NCI-H2171 (cell line): ENCODE results near the gene SEMA3A.

Experiments used
- DNase-seq: peaks from one replicate; lab custom pipeline; 2025; lab: John Stamatoyannopoulos, UW

SEMA3A gene

GRCh38 chr7:84013616-84014240 lies 180.9 kb downstream of the SEMA3A start:
- DNase-seq, result no peak

DNA sequence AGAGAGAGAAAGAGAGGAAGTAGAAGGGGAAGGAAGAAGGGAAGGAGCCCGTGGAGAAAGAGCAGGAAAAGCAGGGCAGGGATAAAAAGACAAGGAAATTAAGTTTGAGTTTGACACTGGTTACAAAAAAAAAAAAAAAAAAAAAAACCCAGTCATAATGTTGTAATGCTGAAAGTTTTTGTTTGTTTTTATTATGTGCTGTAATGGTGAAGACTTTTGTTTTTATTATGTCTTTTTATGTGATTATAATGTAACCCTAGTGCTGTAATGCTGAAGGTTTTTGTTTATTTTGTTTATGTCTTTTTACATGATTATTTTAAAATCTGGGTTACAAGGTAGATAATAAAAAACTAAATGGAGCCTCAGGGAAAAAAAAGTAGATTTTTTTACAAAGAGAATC lies 184.8 kb downstream of the SEMA3A start:
- no peak for DNase-seq

- no peak for DNase-seq
Measured at GRCh38 chr7:84009051-84009450, 185.5 kb downstream of the SEMA3A start.

DNA sequence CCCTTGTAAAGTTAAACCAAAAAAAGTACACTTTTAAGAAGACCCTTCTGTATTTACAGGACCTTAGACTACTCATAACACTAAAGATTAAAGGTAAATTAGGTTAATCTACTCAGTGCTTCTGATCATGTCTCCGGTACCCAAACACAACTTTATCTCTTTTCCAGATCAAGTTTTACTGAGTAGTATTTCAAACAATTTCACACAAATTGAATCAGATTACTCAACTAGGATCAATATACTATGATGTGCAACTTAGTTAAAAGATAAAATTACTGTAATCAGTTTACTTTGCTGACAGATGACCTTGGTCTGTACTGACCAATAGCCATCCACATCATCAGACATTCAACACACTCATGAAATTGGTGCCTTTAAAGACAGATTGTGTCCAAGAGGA lies 191.4 kb downstream of the SEMA3A start:
- no peak for DNase-seq

- DNase-seq, result no peak
Measured at GRCh38 chr7:84002348-84002747, 192.2 kb downstream of the SEMA3A start.

DNA sequence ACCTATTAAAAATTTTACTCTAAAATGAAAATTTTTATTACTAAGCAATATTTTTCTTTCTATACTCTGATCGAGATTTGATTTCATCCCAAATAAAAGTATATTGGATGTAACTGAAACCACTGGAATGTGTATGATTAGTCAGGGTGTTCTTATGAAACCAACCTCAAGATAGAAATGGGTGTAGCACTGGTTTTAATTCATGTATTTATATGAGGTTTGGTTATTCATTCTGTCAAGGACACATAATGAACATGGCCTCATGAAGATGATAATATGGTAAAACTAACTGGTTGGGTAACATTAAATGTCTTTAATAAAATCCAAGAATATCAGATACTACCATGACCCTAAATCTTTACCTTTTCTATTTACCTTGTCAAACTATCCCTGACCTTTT lies 197.7 kb downstream of the SEMA3A start:
- DNase-seq, result no peak

DNA sequence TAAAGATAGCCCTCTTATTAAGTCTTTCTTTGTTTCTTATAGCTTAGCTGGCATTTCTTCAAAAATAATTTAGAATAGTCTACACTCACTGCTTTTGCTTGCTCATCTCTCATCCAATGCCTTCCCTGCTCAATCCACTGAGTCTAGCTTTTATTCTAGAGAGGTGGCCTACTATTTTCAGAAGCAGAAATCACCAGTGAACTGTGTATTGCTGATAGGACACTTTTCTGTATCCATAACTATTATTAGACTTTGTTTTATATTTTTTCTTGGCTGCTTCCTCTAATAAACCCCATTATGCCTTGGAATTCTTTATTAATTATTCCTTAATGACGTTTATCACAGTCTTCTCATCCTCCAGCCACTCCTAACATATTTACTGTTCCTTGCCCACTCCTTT lies 206.8 kb downstream of the SEMA3A start:
- no peak for DNase-seq

- no peak for DNase-seq
Measured at GRCh38 chr7:83985821-83986220, 208.8 kb downstream of the SEMA3A start.

GRCh38 chr7:83984591-83984990 lies 210.0 kb downstream of the SEMA3A start:
- DNase-seq, result no peak

DNA sequence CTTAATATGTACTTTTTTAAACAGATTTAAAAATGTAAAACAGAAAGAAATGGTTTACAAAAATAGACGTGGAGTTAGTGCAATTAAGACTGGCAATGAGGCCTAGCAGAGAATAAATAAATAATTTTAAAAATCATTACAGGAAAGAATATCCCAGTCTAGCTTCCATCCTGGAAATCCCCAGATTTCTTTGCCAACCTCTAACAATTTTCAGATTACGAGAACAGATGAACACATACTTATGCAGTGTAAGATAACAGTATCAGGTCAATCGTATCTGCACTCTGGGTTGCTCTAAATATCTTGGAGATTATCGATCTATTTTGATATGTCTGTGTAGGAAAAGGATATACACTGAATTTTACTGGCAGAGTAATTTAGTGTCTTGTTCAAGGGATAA lies 210.5 kb downstream of the SEMA3A start:
- DNase-seq, result no peak

- DNase-seq, result no peak
Measured at GRCh38 chr7:83983606-83984005, 211.0 kb downstream of the SEMA3A start.

GRCh38 chr7:83976302-83976701 lies 218.3 kb downstream of the SEMA3A start:
- DNase-seq, result peak; percentile 20

- DNase-seq, result no peak
Measured at GRCh38 chr7:83970081-83970480, 224.5 kb downstream of the SEMA3A start.

- DNase-seq, result no peak
Measured at GRCh38 chr7:83964318-83964717, 230.3 kb downstream of the SEMA3A start.

- DNase-seq, result peak; percentile 17
Measured at GRCh38 chr7:83957333-83957732, 237.3 kb downstream of the SEMA3A start.

DNA sequence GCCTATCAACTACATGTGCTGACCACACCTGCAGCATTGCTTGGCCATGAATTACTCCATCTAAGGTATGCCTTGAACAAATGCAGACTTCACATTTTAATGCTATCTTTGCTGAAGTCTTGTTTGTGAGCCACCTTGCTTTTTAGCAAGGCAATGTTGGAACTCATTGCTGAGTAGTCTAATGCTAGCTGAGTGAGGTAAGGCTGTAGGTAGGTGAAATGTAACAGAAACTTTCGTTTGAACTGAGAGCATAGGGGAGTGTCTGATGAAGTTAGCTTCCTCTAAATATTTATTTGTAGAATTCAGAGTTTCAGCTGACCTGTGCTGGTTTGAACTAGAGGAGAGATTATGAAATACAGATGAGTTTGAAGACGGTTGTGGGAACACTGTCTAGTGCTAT lies 238.5 kb downstream of the SEMA3A start:
- no peak for DNase-seq

DNA sequence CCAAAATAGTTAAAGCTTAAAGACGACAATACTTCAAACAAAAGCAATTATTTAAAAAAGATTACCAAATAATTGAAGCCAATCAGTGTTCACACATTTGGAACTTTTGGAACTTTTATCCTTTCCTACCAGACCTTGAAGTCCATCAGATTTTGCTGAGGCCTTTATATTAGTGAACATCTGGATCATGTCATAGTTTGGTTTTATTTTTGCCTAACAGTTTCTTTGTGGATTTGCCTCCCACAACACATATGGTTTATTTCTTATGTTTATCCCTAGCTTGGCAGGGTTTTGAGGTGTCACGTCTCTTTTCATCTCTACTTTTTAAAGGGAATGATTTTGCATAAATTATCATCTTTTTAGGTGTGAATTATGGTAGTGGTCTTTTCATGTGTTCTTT lies 242.4 kb downstream of the SEMA3A start:
- DNase-seq, result no peak

DNA sequence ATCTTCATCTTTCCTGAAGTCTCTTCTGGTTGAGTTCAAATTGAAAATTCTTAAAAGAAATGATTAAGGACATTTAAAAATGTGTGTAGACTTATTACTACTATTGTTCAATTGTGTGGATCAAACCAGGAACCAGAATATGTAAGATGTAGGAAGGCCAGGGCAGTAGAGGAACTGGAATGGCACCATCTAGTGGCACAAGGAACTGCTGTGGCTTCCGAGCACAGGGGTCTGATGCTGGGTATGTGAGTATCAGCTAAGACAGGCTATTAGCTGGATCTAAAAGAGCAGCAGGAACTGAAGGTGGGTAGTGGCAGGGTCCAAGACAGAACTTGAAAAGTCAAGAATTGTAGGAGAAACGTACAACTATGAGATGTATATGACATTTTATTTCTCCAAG lies 247.3 kb downstream of the SEMA3A start:
- no peak for DNase-seq

DNA sequence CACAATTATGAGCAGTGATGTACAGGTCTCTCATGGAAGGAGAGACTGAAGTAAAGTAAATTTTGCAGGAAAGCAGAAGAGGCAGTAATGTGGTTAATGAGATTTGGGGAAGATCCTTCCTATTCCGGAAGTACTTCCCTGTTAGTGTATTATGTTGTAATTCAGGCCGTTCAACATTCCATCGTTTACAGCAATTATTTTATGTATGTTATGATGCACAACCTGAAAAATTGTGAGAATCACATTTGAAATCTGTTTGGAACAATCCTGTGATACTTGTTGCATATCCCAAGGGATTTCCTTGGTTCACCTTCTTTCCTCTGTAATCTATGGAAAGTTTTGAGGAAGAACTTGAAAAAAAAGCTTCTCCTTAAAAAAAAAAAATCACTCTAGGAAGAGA lies 247.8 kb downstream of the SEMA3A start:
- DNase-seq, result no peak

DNA sequence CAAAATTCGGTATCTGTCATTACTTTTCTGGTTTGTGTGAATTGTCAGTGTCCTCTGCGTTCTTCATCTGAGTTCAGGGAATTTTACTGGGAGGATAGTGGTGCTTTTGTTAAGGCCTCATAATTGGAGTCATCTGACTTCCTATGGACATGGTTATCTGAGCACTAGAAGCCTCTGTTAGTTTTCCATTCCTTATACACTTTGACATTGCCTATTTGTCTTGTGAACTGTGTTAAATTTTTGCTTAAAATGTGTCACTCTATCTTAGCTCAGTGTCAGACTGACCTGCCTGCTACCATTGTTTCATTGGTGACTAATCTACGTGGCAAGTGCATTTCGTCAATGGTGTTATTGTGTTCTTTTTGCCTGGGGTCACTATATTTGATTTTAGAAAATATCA lies 253.3 kb downstream of the SEMA3A start:
- DNase-seq, result no peak

- no peak for DNase-seq
Measured at GRCh38 chr7:83937930-83938329, 256.7 kb downstream of the SEMA3A start.

- DNase-seq, result peak; percentile 61
Measured at GRCh38 chr7:83936056-83936708, 258.4 kb downstream of the SEMA3A start.

DNA sequence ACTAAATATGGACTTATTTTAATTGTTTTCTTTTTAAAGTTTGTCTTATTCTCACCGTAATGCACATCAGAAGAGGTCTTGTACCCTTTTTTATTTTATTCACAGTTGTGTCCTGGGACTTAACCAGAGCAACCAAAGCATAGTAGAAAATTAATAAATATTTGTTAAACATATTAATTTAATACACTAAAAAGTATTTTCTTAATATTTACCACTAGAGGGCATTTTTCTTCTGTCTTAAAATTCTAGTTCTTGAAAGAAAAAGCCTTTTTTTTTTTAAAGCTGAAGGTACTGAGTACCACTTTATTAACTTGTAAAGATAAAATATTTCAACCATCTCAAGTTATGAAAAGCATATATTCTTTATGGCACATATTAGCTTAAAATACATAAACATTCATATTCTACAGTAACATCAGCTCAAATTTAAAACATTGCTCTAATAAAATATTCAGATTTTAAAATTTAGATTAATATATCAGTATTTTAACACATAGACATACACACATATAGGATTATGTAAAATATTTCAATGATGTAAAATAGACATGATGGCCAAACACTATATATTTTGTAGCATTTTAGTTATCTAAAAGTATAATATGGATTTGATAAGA lies 260.4 kb downstream of the SEMA3A start:
- no peak for DNase-seq

GRCh38 chr7:83931968-83932367 lies 262.6 kb downstream of the SEMA3A start:
- no peak for DNase-seq
